HCT116 (cell line): ENCODE data around the gene IREB2.

Source experiments
- CEBPB ChIP-seq: IDR thresholded peaks from 2 replicates; pipeline ENCODE4 v1.6.1; 2012; ENCODE audit warnings: low read depth
- EZH2 ChIP-seq: fragments of 200-600 bp; sonication (generic); IDR thresholded peaks from 2 replicates; pipeline ENCODE4 v1.6.1; 2017; ENCODE audit warnings: antibody characterized with exemption, mixed run types
- RAD21 ChIP-seq: IDR thresholded peaks from 2 replicates; pipeline ENCODE4 v1.6.1; 2012; ENCODE audit warnings: low read depth, mild to moderate bottlenecking
- TF ChIP-seq, protein P1 (sequence below), 3 experiments: fragments of 200-600 bp in 1 of 3; sonication (generic) in 1 of 3; IDR thresholded peaks in 2 of 3; conservative IDR thresholded peaks in 1 of 3; 2 replicates each; pipeline ENCODE4 v1.5.1; 2012 to 2017; ENCODE audit warnings: low read depth in 2 of 3, low read length in 2 of 3, antibody characterized with exemption in 1 of 3, borderline replicate concordance in 1 of 3, control low read depth in 1 of 3, mild to moderate bottlenecking in 1 of 3, mixed read lengths in 1 of 3, mixed run types in 1 of 3, moderate library complexity in 1 of 3; ENCODE audit not compliant: insufficient read depth in 1 of 3
- TF ChIP-seq, protein P2 (sequence below): IDR thresholded peaks from 2 replicates; pipeline ENCODE4 v1.6.1; 2012

DNA sequence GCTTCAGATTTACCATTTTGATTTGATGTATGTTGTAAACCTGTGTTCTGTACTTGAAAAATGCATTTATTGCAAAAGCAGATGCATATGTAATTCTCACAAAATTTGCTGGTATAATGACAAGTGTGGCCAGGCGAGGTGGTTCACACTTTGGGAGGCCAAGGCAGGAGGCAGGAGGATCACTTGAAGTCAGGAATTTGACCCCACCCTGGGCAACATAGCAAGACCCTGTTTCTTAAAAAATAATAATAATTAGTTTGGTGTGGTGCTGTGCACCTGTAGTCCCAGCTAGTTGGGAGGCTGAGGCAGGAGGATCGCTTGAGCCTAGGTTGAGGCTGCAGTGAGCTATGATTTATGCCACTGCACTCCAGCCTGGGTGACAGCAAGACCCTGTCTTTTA, 64.6 kb downstream of the IREB2 start:
- TF ChIP-seq, protein P1, sequence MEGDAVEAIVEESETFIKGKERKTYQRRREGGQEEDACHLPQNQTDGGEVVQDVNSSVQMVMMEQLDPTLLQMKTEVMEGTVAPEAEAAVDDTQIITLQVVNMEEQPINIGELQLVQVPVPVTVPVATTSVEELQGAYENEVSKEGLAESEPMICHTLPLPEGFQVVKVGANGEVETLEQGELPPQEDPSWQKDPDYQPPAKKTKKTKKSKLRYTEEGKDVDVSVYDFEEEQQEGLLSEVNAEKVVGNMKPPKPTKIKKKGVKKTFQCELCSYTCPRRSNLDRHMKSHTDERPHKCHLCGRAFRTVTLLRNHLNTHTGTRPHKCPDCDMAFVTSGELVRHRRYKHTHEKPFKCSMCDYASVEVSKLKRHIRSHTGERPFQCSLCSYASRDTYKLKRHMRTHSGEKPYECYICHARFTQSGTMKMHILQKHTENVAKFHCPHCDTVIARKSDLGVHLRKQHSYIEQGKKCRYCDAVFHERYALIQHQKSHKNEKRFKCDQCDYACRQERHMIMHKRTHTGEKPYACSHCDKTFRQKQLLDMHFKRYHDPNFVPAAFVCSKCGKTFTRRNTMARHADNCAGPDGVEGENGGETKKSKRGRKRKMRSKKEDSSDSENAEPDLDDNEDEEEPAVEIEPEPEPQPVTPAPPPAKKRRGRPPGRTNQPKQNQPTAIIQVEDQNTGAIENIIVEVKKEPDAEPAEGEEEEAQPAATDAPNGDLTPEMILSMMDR (IDR thresholded peaks at IDR 0.05 in 2 of 3, conservative IDR thresholded peaks at IDR 0.05 in 1 of 3; ENCODE audit: borderline replicate concordance in 1 of 3, insufficient read depth in 1 of 3, low read depth in 2 of 3, low read length in 2 of 3), result no peak
- no peak for TF ChIP-seq EZH2
- TF ChIP-seq CEBPB, result no peak
- TF ChIP-seq, protein P2, sequence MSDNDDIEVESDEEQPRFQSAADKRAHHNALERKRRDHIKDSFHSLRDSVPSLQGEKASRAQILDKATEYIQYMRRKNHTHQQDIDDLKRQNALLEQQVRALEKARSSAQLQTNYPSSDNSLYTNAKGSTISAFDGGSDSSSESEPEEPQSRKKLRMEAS, result no peak
- no peak for TF ChIP-seq RAD21
